Measurements from ENCODE around the gene TMCC3. TPM values are rescaled to one million over a fixed set of nuclear protein-coding genes. Genes with fewer than 3 reads are reported as not detected.

TMCC3 gene
- total RNA-seq, 1 experiment from 2014 or later = 2.2 TPM

- H3K4me3 Mint-ChIP-seq = peak overlapping the region; percentile 65
These were observed 89.7 kb downstream of the TMCC3 start for GRCh38 chr12:94560431-94561221.

More at GRCh38 chr12:94560431-94561221, 89.7 kb downstream of the TMCC3 start:
- Mint-ChIP-seq H3K27me3 (ENCODE audit: low read depth) (peaks cover 4% of the 10 kb centered on the region; the same call in 1 of the 2 replicates), H3K4me1 (peaks cover 23% of the 10 kb centered on the region), H3K9me3 (no peaks in the 10 kb centered on the region), H3K36me3 (no peaks in the 10 kb centered on the region), H3K27ac (peak overlapping the region; percentile 93)
- peak; percentile 57; the same call in 1 of the 2 replicates for TF ChIP-seq TEAD1 (CRISPR knock-in tag; IDR thresholded peaks at IDR 0.05)
- peak; percentile 71 for TF ChIP-seq PRDM15 (CRISPR knock-in tag; IDR thresholded peaks at IDR 0.05)
- TF ChIP-seq FOXP1 (CRISPR knock-in tag; IDR thresholded peaks at IDR 0.05; ENCODE audit: borderline replicate concordance) = 0 out of 2 replicates have a peak, but pooled peaks have one; percentile 25
- TF ChIP-seq IRF2 (CRISPR knock-in tag; IDR thresholded peaks at IDR 0.05; ENCODE audit: borderline replicate concordance, low read depth) = no peak
- TF ChIP-seq ZNF512 (CRISPR knock-in tag; IDR thresholded peaks at IDR 0.05; ENCODE audit: borderline replicate concordance) = 0 out of 2 replicates have a peak, but pooled peaks have one; percentile 52
- TF ChIP-seq AFF4 (CRISPR knock-in tag; IDR thresholded peaks at IDR 0.05; ENCODE audit: borderline replicate concordance) = no peak
- no peak for TF ChIP-seq FOXJ3 (CRISPR knock-in tag; IDR thresholded peaks at IDR 0.05; ENCODE audit: borderline replicate concordance)
- TF ChIP-seq ATF2 (CRISPR knock-in tag; IDR thresholded peaks at IDR 0.05; ENCODE audit: borderline replicate concordance, low read depth) = no peak
- peak; percentile 41; the same call in 1 of the 2 replicates for TF ChIP-seq ZNF423 (CRISPR knock-in tag; IDR thresholded peaks at IDR 0.05)
- ChIA-PET CTCF (interaction anchor here (0.7 to 1.0 kb wide), 3 partner anchors 15 to 315 kb away, joined by 3 to 4 read pairs (median 3); no protein-coding TSS in a partner anchor), POLR2A (interaction anchor here (0.6 kb wide), 1 partner anchor 54 kb away, joined by 4 read pairs; no protein-coding TSS in a partner anchor)
- DNase-seq (ENCODE audit: low spot score) (peak; percentile 81), ATAC-seq (peak; percentile 98)
